HUDEP-2 (cell line): ENCODE measurements around the gene MAGOH.
"Not testable (repeated sequence)": the region's sequence is repeated elsewhere in the genome, so short reads cannot be mapped to it uniquely, and the experiment has no call there.

Source experiments
- DNase-seq, 76 experiments: peaks; one replicate each; lab custom pipeline; 2025; ENCODE audit not compliant: unreplicated experiment in 76 of 76; lab: John Stamatoyannopoulos, UW

MAGOH gene

GRCh38 chr1:53190210-53190611 lies 48.1 kb downstream of the MAGOH start:
- DNase-seq: no peak

- DNase-seq: peak in 22 of 76 experiments; percentile 3 to 46 (median 14)
Observed at GRCh38 chr1:53189061-53189460, 49.3 kb downstream of the MAGOH start.

GRCh38 chr1:53188099-53188498 lies 50.2 kb downstream of the MAGOH start:
- DNase-seq: no peak

GRCh38 chr1:53187401-53187800 lies 50.9 kb downstream of the MAGOH start:
- DNase-seq: peak in 2 of 76 experiments; percentile 3 to 27

- no peak for DNase-seq
Observed at GRCh38 chr1:53186533-53186932, 51.8 kb downstream of the MAGOH start.

GRCh38 chr1:53185955-53186297 lies 52.4 kb downstream of the MAGOH start:
- DNase-seq: not testable (repeated sequence)

GRCh38 chr1:53183095-53183990 lies 55.0 kb downstream of the MAGOH start:
- peak in 53 of 76 experiments; percentile 10 to 72 (median 31) for DNase-seq

- no peak for DNase-seq
Observed at GRCh38 chr1:53182716-53183094, 55.6 kb downstream of the MAGOH start.

- peak in 66 of 76 experiments; percentile 4 to 79 (median 54) for DNase-seq
Observed at GRCh38 chr1:53182111-53182593, 56.2 kb downstream of the MAGOH start.

GRCh38 chr1:53180951-53181350 lies 57.4 kb downstream of the MAGOH start:
- DNase-seq: no peak

GRCh38 chr1:53180226-53180625 lies 58.1 kb downstream of the MAGOH start:
- no peak for DNase-seq
